ENCODE measurements around the gene IL16.

IL16 gene

GRCh38 chr15:81255958-81256320 lies 59.3 kb downstream of the IL16 start:
- TF ChIP-seq MAX (IDR thresholded peaks at IDR 0.05) (no peak), REST (IDR thresholded peaks at IDR 0.05; ENCODE audit: low read depth) (no peak), USF1 (IDR thresholded peaks at IDR 0.05) (no peak), CEBPB (IDR thresholded peaks at IDR 0.05) (no peak), TCF12 (IDR thresholded peaks at IDR 0.05; ENCODE audit: low read depth) (no peak), CREB1 (IDR thresholded peaks at IDR 0.05; ENCODE audit: low read depth) (no peak), TAF1 (IDR thresholded peaks at IDR 0.05; ENCODE audit: low read depth) (no peak), EGR1 (IDR thresholded peaks at IDR 0.05) (no peak), ZBTB7A (IDR thresholded peaks at IDR 0.05; ENCODE audit: low read depth) (no peak), TEAD4 (IDR thresholded peaks at IDR 0.05) (no peak), EP300 (IDR thresholded peaks at IDR 0.05; ENCODE audit: borderline replicate concordance) (no peak), RAD21 (IDR thresholded peaks at IDR 0.05; ENCODE audit: low read depth) (no peak), FOXM1 (IDR thresholded peaks at IDR 0.05; ENCODE audit: borderline replicate concordance, low read depth) (no peak), NFIC (IDR thresholded peaks at IDR 0.05) (no peak), YY1 (IDR thresholded peaks at IDR 0.05; ENCODE audit: low read depth) (no peak)

GRCh38 chr15:81256916-81257315 lies 60.2 kb downstream of the IL16 start:
- TF ChIP-seq RAD21 (IDR thresholded peaks at IDR 0.05; ENCODE audit: low read depth) (no peak), EP300 (IDR thresholded peaks at IDR 0.05; ENCODE audit: borderline replicate concordance) (no peak), CEBPB (IDR thresholded peaks at IDR 0.05) (no peak), TCF12 (IDR thresholded peaks at IDR 0.05; ENCODE audit: low read depth) (no peak), TEAD4 (IDR thresholded peaks at IDR 0.05) (no peak), FOXM1 (IDR thresholded peaks at IDR 0.05; ENCODE audit: borderline replicate concordance, low read depth) (no peak), TAF1 (IDR thresholded peaks at IDR 0.05; ENCODE audit: low read depth) (no peak), CREB1 (IDR thresholded peaks at IDR 0.05; ENCODE audit: low read depth) (no peak), YY1 (IDR thresholded peaks at IDR 0.05; ENCODE audit: low read depth) (no peak), EGR1 (IDR thresholded peaks at IDR 0.05) (no peak), REST (IDR thresholded peaks at IDR 0.05; ENCODE audit: low read depth) (no peak), USF1 (IDR thresholded peaks at IDR 0.05) (no peak), ZBTB7A (IDR thresholded peaks at IDR 0.05; ENCODE audit: low read depth) (no peak), NFIC (IDR thresholded peaks at IDR 0.05) (no peak), MAX (IDR thresholded peaks at IDR 0.05) (no peak)

- no peak for TF ChIP-seq TEAD4 (IDR thresholded peaks at IDR 0.05)
- no peak for TF ChIP-seq EP300 (IDR thresholded peaks at IDR 0.05; ENCODE audit: borderline replicate concordance)
- no peak for TF ChIP-seq CEBPB (IDR thresholded peaks at IDR 0.05)
- no peak for TF ChIP-seq TCF12 (IDR thresholded peaks at IDR 0.05; ENCODE audit: low read depth)
- no peak for TF ChIP-seq YY1 (IDR thresholded peaks at IDR 0.05; ENCODE audit: low read depth)
- TF ChIP-seq RAD21 (IDR thresholded peaks at IDR 0.05; ENCODE audit: low read depth) = no peak
- no peak for TF ChIP-seq USF1 (IDR thresholded peaks at IDR 0.05)
- TF ChIP-seq MAX (IDR thresholded peaks at IDR 0.05) = no peak
Observed at GRCh38 chr15:81257435-81257834, 60.8 kb downstream of the IL16 start.

GRCh38 chr15:81258455-81258854 lies 61.8 kb downstream of the IL16 start:
- TF ChIP-seq YY1 (IDR thresholded peaks at IDR 0.05; ENCODE audit: low read depth) = no peak
- no peak for TF ChIP-seq TCF12 (IDR thresholded peaks at IDR 0.05; ENCODE audit: low read depth)
- TF ChIP-seq TAF1 (IDR thresholded peaks at IDR 0.05; ENCODE audit: low read depth) = no peak
- no peak for TF ChIP-seq CREB1 (IDR thresholded peaks at IDR 0.05; ENCODE audit: low read depth)
- no peak for TF ChIP-seq EP300 (IDR thresholded peaks at IDR 0.05; ENCODE audit: borderline replicate concordance)
- no peak for TF ChIP-seq ZBTB7A (IDR thresholded peaks at IDR 0.05; ENCODE audit: low read depth)
- no peak for TF ChIP-seq CEBPB (IDR thresholded peaks at IDR 0.05)
- no peak for TF ChIP-seq FOXM1 (IDR thresholded peaks at IDR 0.05; ENCODE audit: borderline replicate concordance, low read depth)
- no peak for TF ChIP-seq REST (IDR thresholded peaks at IDR 0.05; ENCODE audit: low read depth)
